Stimulated activated CD8-positive, alpha-beta memory T cell treated with anti-CD3 and anti-CD28 coated beads, Interleukin-7, amount 100 ng/mL, for 24 hours (primary cell): ENCODE results near the gene RCL1.

Experiments
- DNase-seq: peaks from one replicate; pipeline ENCODE4 v3.0.0-alpha.2; 2020; ENCODE audit warnings: low read depth

The RCL1 gene

GRCh38 chr9:4814913-4815312 is 22.2 kb downstream of the RCL1 start:
- DNase-seq = no peak

- DNase-seq = no peak
Observed at GRCh38 chr9:4815381-4815956, 22.7 kb downstream of the RCL1 start.

GRCh38 chr9:4820168-4820567 is 27.4 kb downstream of the RCL1 start:
- DNase-seq = no peak

- no peak for DNase-seq
Observed at GRCh38 chr9:4821133-4821532, 28.4 kb downstream of the RCL1 start.

GRCh38 chr9:4822057-4822456 is 29.3 kb downstream of the RCL1 start:
- no peak for DNase-seq

GRCh38 chr9:4826417-4827166 is 33.8 kb downstream of the RCL1 start:
- DNase-seq = no peak

GRCh38 chr9:4827224-4827623 is 34.5 kb downstream of the RCL1 start:
- no peak for DNase-seq

GRCh38 chr9:4828761-4829160 is 36.0 kb downstream of the RCL1 start:
- DNase-seq = no peak

GRCh38 chr9:4829969-4830368 is 37.2 kb downstream of the RCL1 start:
- no peak for DNase-seq

- no peak for DNase-seq
Observed at GRCh38 chr9:4830699-4831098, 38.0 kb downstream of the RCL1 start.

- DNase-seq = no peak
Observed at GRCh38 chr9:4831119-4831518, 38.4 kb downstream of the RCL1 start.

- DNase-seq = no peak
Observed at GRCh38 chr9:4831944-4832343, 39.2 kb downstream of the RCL1 start.

- DNase-seq = peak; percentile 25
Observed at GRCh38 chr9:4832786-4833579, 40.2 kb downstream of the RCL1 start.

- DNase-seq = no peak
Observed at GRCh38 chr9:4833781-4834560, 41.2 kb downstream of the RCL1 start.

- no peak for DNase-seq
Observed at GRCh38 chr9:4836676-4837075, 43.9 kb downstream of the RCL1 start.

- no peak for DNase-seq
Observed at GRCh38 chr9:4837261-4838188, 44.8 kb downstream of the RCL1 start.

- no peak for DNase-seq
Observed at GRCh38 chr9:4838189-4838546, 45.4 kb downstream of the RCL1 start.

GRCh38 chr9:4839470-4839912 is 46.7 kb downstream of the RCL1 start:
- DNase-seq = no peak

- no peak for DNase-seq
Observed at GRCh38 chr9:4840018-4840417, 47.3 kb downstream of the RCL1 start.

GRCh38 chr9:4842213-4842612 is 49.5 kb downstream of the RCL1 start:
- no peak for DNase-seq

- DNase-seq = no peak
Observed at GRCh38 chr9:4842734-4843133, 50.0 kb downstream of the RCL1 start.
